HG02623 (cell line): ENCODE measurements around the gene ADGRF3.
"Not testable (repeated sequence)": the region's sequence is repeated elsewhere in the genome, so short reads cannot be mapped to it uniquely, and the experiment has no call there.

ENCODE experiments used
- ATAC-seq: cut with Tn5 transposase; IDR thresholded peaks from one replicate; pipeline ENCODE4 v1.9.1; 2021; ENCODE audit warnings: moderate library complexity; ENCODE audit not compliant: unreplicated experiment

ADGRF3 gene

GRCh38 chr2:26352892-26353291, 6.3 kb upstream of the ADGRF3 start:
- no peak for ATAC-seq

- ATAC-seq = no peak
These were observed 4.9 kb upstream of the ADGRF3 start for GRCh38 chr2:26351375-26352090.

- ATAC-seq = no peak
These were observed 3.1 kb upstream of the ADGRF3 start for GRCh38 chr2:26349690-26350089.

- ATAC-seq = no peak
These were observed 787 bp upstream of the ADGRF3 start for GRCh38 chr2:26347286-26347865.

- ATAC-seq = peak; percentile 90
These were observed 790 bp downstream of the ADGRF3 start, which contains the start of gene SELENOI for GRCh38 chr2:26345545-26346453. Gene SELENOI (plus strand): TSS chr2:26346143. CDS start chr2:26346233, 90 bp downstream.

- ATAC-seq = no peak
These were observed 1.4 kb downstream of the ADGRF3 start for GRCh38 chr2:26345283-26345544.

GRCh38 chr2:26344581-26345282, 1.9 kb downstream of the ADGRF3 start:
- ATAC-seq = no peak

- no peak for ATAC-seq
These were observed 5.8 kb downstream of the ADGRF3 start for GRCh38 chr2:26340831-26341230.

- ATAC-seq = no peak
These were observed 9.3 kb downstream of the ADGRF3 start for GRCh38 chr2:26337298-26337697.

GRCh38 chr2:26336719-26337118, 9.9 kb downstream of the ADGRF3 start:
- no peak for ATAC-seq

- no peak for ATAC-seq
These were observed 11.4 kb downstream of the ADGRF3 start for GRCh38 chr2:26335231-26335630.

GRCh38 chr2:26333293-26333692, 13.3 kb downstream of the ADGRF3 start:
- no peak for ATAC-seq

- not testable (repeated sequence) for ATAC-seq
These were observed 15.3 kb downstream of the ADGRF3 start for GRCh38 chr2:26331321-26331720.

- ATAC-seq = no peak
These were observed 16.0 kb downstream of the ADGRF3 start for GRCh38 chr2:26330604-26331003.

GRCh38 chr2:26330114-26330549, 16.5 kb downstream of the ADGRF3 start:
- no peak for ATAC-seq

- not testable (repeated sequence) for ATAC-seq
These were observed 17.5 kb downstream of the ADGRF3 start for GRCh38 chr2:26329083-26329482.

GRCh38 chr2:26327291-26328272, 19.0 kb downstream of the ADGRF3 start:
- ATAC-seq = no peak

GRCh38 chr2:26326514-26326913, 20.1 kb downstream of the ADGRF3 start:
- no peak for ATAC-seq

- no peak for ATAC-seq
These were observed 20.7 kb downstream of the ADGRF3 start for GRCh38 chr2:26325851-26326250.

GRCh38 chr2:26324903-26325302, 21.7 kb downstream of the ADGRF3 start:
- ATAC-seq = no peak
